ENCODE measurements around the gene S100A8.

DNA sequence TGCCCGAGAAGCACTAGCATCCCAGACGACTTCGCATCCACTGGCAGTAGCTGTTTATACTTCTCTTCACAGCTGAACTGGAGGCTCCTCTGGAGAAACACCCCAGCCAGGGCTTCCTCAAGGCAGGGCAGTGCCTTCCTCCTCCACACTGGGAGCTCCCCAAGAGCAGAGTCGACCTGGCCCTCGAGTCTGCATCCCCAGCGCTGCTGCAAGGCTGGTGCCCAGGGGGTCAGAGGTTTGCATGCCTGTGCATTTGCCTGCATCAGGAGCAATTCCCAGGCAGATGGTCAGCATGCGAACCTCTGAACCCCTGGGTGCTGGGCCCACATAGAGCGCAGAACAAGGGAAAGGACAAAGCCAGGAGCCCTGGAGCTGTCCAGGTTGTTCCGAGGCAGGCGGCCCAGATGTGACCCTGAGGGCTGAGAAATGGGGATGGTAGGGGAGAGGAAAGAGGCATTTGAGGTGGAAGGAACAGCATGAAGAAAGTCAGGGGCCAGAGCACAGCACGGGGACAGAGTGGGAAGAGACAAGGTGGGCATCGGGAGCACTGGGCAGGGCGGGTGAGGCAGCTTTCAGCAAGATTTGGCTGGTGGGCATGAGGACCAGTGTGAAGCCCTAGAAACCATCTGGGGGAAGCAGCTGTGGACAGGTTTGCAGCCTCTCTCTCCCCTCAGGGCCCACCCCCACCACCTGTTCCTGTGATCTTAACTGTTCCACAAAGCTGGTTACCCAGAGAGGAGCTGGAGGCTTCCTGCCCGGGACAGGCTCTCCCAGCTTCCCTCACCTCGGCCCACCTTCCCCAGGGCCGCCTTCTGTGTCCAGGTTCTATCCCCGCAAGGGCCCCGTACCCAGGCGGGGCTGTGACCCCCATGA lies 6.4 kb upstream of the S100A8 start:
- TF ChIP-seq, protein P1, sequence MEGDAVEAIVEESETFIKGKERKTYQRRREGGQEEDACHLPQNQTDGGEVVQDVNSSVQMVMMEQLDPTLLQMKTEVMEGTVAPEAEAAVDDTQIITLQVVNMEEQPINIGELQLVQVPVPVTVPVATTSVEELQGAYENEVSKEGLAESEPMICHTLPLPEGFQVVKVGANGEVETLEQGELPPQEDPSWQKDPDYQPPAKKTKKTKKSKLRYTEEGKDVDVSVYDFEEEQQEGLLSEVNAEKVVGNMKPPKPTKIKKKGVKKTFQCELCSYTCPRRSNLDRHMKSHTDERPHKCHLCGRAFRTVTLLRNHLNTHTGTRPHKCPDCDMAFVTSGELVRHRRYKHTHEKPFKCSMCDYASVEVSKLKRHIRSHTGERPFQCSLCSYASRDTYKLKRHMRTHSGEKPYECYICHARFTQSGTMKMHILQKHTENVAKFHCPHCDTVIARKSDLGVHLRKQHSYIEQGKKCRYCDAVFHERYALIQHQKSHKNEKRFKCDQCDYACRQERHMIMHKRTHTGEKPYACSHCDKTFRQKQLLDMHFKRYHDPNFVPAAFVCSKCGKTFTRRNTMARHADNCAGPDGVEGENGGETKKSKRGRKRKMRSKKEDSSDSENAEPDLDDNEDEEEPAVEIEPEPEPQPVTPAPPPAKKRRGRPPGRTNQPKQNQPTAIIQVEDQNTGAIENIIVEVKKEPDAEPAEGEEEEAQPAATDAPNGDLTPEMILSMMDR (IDR thresholded peaks at IDR 0.05), result no peak
- no peak for TF ChIP-seq POLR2A (IDR thresholded peaks at IDR 0.05)

Data from body of pancreas (tissue), 4 donors.